ENCODE data around the gene PKNOX2.

- TF ChIP-seq CTCF (IDR thresholded peaks at IDR 0.05) (no peak), POLR2A (IDR thresholded peaks at IDR 0.05) (no peak)
Observed at GRCh38 chr11:125448136-125448535, 283.6 kb downstream of the PKNOX2 start.

All from esophagus squamous epithelium (tissue), 4 donors.